NCI-H146 (cell line): ENCODE data around the gene REG3G.
"Not testable (repeated sequence)": the region's sequence is repeated elsewhere in the genome, so short reads cannot be mapped to it uniquely, and the experiment has no call there.

Experiments used
- DNase-seq: peaks from one replicate; lab custom pipeline; 2025; lab: John Stamatoyannopoulos, UW

REG3G gene

DNA sequence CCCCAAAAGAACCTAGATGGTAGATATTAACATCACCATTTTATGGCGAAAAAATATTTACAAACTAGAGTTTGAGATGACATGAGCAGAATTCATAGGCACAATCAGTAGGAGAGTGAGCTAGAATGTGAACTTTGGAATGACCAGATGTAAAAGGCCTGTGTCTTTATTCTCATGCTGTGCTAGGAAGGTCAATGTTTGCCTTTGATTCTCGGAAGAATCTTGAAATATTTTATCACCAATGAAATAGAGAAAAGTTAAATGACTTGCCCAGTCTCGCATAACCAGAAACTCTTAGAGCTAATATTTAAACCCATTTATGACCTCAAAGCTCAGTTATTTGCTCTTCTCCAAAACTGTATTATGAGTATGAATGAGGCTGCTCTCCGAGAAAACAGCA lies 9.2 kb upstream of the REG3G start:
- DNase-seq: no peak

GRCh38 chr2:79026061-79026460 lies 559 bp downstream of the REG3G start:
- no peak for DNase-seq

- DNase-seq: no peak
These were observed 14.4 kb downstream of the REG3G start for GRCh38 chr2:79039944-79040343.

- no peak for DNase-seq
These were observed 15.5 kb downstream of the REG3G start for GRCh38 chr2:79041032-79041448.

- DNase-seq: not testable (repeated sequence)
These were observed 28.0 kb downstream of the REG3G start for GRCh38 chr2:79053486-79053885.

GRCh38 chr2:79054769-79055168 lies 29.3 kb downstream of the REG3G start:
- not testable (repeated sequence) for DNase-seq

GRCh38 chr2:79065201-79065600 lies 39.7 kb downstream of the REG3G start:
- DNase-seq: no peak

- DNase-seq: no peak
These were observed 45.6 kb downstream of the REG3G start for GRCh38 chr2:79071078-79071477.
